GM18861 (cell line): Measurements from ENCODE around the gene EIF4B.
"Not testable (repeated sequence)": the region's sequence is repeated elsewhere in the genome, so short reads cannot be mapped to it uniquely, and the experiment has no call there.

ENCODE experiments used
- ATAC-seq: cut with Tn5 transposase; IDR thresholded peaks from one replicate; pipeline ENCODE4 v1.9.1; 2021; ENCODE audit not compliant: unreplicated experiment

The EIF4B gene

GRCh38 chr12:52993558-52993869 is 12.7 kb upstream of the EIF4B start:
- ATAC-seq, result no peak

GRCh38 chr12:53004178-53004577 is 2.1 kb upstream of the EIF4B start:
- ATAC-seq, result no peak

GRCh38 chr12:53004582-53004981 is 1.7 kb upstream of the EIF4B start:
- no peak for ATAC-seq

- no peak for ATAC-seq
These were observed 856 bp upstream of the EIF4B start for GRCh38 chr12:53005215-53005985.

DNA sequence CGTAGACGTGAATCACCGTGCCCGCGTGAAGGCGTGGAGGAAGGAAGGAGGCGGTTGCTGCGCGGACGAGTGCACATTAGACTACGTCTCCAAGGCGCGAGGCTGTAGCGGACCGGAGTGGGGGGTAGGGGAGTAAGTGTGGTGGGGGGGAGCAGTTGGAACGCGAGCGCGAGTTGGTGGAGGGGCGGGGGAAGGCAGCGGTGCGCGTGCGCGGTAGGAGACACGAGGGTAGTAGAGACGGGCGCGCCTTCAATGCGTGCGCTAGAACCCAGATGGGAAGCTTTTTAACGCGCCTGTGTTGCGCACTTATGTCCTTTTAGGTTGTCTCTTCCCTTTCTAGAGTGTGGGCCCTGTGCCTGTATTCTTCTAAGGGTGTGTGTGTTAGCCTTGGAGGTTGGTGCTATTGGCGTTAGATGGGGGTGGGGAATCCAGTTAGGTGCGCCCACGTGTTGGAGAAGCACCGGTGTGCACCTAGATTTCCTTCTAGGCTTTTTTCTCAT is 604 bp downstream of the EIF4B start:
- no peak for ATAC-seq

GRCh38 chr12:53007343-53007742 is 1.1 kb downstream of the EIF4B start:
- ATAC-seq, result no peak

DNA sequence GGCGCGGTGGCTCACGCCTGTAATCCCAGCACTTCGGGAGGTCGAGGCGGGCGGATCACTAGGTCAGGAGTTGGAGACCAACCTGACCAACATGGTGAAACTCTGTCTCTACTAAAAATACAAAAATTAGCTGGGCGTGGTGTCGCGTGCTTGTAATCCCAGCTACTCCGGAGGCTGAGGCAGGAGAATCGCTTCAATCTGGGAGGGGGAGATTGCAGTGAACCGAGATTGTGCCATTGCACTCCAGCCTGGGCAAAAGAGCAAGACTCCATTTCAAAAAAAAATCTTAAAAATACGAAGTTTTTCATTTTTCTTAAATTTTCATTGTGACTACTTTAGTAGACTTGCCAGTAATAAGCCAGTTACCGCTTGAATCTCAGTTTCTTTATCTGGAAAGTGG is 2.5 kb downstream of the EIF4B start:
- ATAC-seq, result not testable (repeated sequence)

- no peak for ATAC-seq
These were observed 4.7 kb downstream of the EIF4B start for GRCh38 chr12:53010955-53011354.

- no peak for ATAC-seq
These were observed 5.6 kb downstream of the EIF4B start for GRCh38 chr12:53011889-53012288.

DNA sequence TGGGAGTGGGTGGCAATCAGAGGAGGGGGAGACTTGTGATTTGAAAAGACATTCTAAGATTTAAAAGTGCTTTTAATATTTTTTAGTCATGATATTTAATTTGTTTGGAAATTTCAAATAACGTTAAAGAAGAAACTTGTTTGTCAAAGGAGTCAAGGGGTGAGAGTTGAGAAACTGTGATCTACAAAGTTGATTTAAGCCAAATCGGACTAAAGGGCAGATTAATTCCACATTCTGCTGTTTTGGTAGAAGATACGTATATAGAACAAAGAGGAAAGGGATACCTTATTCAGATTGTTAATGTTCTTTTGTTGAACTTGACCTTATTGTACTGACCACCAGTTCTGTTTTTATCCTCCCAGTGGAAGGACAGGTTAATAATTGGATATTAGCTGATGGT is 6.7 kb downstream of the EIF4B start:
- no peak for ATAC-seq

GRCh38 chr12:53014709-53015108 is 8.5 kb downstream of the EIF4B start:
- ATAC-seq, result no peak

DNA sequence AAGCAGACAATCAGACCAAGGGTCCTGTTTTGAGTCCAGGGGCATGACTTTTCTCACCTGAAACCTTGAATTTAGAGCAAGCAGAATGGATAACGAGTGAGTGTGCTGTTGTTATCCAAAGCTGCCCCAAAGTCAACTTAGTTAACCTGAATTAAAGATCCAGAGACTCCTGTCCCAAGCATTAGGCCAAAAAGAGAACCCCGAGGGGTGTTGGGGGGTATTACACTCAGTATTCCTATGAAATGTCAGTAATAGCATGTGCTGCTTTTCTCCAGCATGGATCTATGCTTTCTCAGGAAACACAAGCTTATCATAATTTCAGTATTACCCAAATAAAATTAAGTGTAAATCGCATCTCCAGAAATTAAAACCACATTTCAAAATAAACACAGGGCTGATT is 19.0 kb downstream of the EIF4B start:
- ATAC-seq, result no peak

- not testable (repeated sequence) for ATAC-seq
These were observed 20.8 kb downstream of the EIF4B start for GRCh38 chr12:53027014-53027413.

DNA sequence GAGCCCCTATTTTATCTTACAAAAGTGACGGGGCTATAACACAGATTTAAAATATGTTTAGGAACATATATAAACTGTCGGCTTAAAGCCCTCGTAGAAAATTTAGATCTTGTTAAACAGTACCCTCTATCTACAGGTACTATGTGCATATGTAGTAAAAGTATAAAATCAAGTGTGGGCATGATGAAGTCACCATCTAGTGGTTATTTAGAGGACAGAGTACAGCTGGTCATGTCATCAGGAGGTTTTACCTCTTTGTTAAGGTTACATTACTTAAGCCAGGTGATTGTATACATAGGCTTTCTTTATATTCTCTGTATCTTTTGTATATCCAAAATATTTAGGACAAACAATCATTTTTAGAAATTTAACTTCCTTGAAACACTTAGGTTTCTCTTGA is 25.4 kb downstream of the EIF4B start:
- ATAC-seq, result no peak

DNA sequence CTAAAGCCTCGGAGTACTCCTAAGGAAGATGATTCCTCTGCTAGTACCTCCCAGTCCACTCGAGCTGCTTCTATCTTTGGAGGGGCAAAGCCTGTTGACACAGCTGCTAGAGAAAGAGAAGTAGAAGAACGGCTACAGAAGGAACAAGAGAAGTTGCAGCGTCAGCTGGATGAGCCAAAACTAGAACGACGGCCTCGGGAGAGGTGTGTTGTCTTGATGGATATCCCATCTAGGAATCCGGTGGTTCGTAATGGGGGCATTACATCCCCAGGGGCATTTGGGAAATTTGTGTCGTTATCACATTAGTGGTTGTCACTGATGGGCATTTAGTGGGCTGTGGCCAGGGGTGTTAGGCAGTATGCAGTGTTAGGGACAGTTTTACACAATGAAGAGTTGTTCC is 27.6 kb downstream of the EIF4B start:
- ATAC-seq, result not testable (repeated sequence)

GRCh38 chr12:53034459-53034858 is 28.2 kb downstream of the EIF4B start:
- no peak for ATAC-seq

DNA sequence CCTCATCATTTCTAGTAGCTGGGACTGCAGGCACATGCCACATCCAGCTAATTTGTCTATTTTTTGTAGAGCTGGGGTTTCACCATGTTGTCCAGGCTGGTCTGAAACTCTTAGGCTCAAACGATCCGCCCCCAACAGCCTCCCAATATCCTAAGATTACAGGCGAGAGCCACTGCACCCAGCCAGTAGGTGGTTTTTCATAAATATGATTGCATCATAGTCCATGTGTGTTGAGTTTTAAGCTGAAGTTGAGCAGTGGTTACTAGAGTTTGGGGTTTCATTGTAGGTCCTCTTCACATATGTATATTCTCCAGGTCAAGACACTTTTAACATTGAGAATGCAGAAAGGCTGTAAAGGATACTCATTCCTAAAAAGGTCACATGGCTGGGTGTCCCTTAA is 30.5 kb downstream of the EIF4B start:
- no peak for ATAC-seq

DNA sequence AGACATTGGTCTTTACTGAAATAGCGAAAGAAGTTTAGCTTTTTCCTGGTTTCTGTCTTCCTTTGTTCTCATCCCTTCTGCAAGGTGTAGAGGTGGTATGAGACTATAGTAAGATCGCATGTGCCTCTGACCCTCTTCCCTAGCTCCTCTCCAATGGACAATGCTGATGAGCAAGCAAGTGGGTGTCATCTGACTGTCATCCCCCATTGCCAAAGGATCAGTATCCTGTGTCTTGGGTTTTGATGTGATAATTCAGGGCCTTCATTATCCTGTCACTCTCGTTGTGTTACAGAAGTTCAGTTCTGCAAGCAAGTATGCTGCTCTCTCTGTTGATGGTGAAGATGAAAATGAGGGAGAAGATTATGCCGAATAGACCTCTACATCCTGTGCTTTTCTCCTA is 33.6 kb downstream of the EIF4B start:
- ATAC-seq, result no peak

DNA sequence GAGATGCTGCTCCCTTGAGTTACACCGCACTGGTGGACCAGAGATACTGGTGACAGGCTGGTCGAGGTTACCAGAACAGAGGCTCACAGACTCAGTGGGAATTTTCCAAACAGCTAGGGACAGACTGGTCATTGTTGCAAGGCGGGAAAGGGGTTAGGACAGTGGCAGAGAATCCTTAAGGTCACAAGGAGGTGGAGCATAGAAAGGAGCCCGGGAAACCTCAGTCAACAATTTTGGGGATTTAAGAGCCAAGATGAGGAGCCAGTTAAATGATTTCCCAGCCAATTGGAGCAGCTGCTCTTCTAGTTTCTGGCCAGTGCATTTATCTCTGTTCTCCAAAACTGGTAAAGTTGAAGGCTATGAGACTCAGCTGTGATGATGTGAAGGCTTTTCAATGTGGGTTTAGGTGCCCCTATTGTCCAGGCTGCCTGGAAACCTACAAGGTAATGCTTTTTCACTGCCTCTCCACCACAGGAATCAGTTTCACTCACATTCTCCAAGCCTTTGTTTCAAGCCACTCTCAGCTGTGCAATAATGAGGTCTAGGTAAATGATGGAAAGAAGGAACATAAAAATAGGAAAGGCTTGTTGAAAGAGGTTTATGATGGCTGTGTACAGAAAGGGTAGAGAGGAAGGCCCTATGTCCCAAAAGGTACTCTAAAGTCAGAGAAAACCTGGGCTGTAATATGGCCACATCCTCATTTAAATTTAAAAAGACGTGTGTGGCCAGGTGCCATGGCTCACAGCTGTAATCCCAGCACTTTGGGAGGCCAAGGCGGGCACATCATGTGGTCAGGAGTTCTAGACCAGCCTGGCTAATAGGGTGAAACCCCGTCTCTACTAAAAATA is 36.6 kb downstream of the EIF4B start:
- no peak for ATAC-seq

GRCh38 chr12:53044052-53044581 is 37.9 kb downstream of the EIF4B start:
- ATAC-seq, result no peak

DNA sequence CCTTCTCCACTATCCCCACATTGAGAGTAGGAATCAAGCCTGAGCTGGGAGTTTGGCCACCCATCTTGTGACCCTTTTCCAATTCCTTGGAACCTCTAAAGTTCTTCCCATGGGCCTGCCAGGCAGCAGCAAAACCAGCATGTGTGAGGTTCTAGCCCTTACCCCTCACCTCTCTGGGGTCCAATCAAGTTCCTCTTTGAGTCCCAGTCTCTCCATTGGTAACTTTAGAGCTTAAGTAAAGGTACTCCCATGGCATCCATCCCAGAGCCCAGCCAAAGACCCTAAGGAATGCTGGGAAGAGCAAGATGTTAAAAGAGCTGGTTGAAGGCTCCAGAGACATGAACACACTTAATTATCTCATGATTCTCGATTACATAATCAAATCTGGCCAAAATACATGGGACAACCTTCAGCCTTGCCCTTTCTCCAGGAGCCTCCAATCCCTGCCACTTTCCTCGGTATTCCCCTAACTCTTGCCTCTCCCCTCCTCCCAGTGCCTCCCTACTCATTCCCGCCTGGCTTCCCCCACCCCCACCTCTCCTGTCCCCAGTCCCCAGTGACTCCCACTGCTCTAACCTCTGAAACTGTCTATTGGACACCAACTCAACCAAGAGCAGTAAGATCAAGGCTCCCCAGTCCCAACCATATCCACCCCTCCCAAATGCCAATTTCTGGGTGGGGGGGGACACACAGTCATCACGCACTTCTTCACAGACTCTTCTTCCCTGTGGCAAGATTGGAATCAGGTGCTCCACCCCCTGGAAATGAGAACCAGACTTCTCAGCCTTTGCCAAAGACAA is 38.8 kb downstream of the EIF4B start:
- no peak for ATAC-seq
